SU-DHL-6 (cell line): ENCODE measurements around the gene ABHD17B.

Experiments
- H2AFZ ChIP-seq: fragments of 200-600 bp; sonication (generic); 2 replicates; pipeline ENCODE4 v1.6.1; 2014; ENCODE audit warnings: low read depth, mild to moderate bottlenecking, moderate library complexity, mixed read lengths, antibody characterized with exemption, low read length; ENCODE audit not compliant: severe bottlenecking
- H3F3A ChIP-seq: fragments of 200-600 bp; shearing (Covaris generic); 2 replicates; pipeline ENCODE4 v1.6.0; 2016; ENCODE audit warnings: antibody characterized with exemption, mild to moderate bottlenecking; ENCODE audit not compliant: insufficient read depth
- H3K27ac ChIP-seq: fragments of 200-600 bp; sonication (generic); 2 replicates; pipeline ENCODE4 v1.5.1; 2016; ENCODE audit warnings: low read depth, mild to moderate bottlenecking, low read length, moderate library complexity, mixed read lengths
- H3K27me3 ChIP-seq: fragments of 200-600 bp; sonication (generic), shearing (Covaris generic); 2 replicates; pipeline ENCODE4 v1.6.0; 2014; ENCODE audit warnings: mild to moderate bottlenecking, low read length
- H3K36me3 ChIP-seq: fragments of 200-600 bp; sonication (generic); 2 replicates; pipeline ENCODE4 v1.6.1; 2014; ENCODE audit warnings: mild to moderate bottlenecking, low read length, mixed read lengths
- H3K4me2 ChIP-seq: fragments of 300-600, 200-600 bp; shearing (Covaris generic), sonication (generic); 2 replicates; pipeline ENCODE4 v1.6.0; 2014; ENCODE audit warnings: low read length, low read depth, mild to moderate bottlenecking; ENCODE audit not compliant: poor library complexity, severe bottlenecking
- H3K4me3 ChIP-seq: fragments of 200-600 bp; sonication (generic); 2 replicates; pipeline ENCODE4 v1.5.1; 2014; ENCODE audit warnings: antibody characterized with exemption, low read length, mild to moderate bottlenecking, mixed read lengths; ENCODE audit not compliant: insufficient read depth, poor library complexity, severe bottlenecking
- H3K79me2 ChIP-seq: fragments of 200-600 bp; sonication (generic); 2 replicates; pipeline ENCODE4 v1.6.1; 2014; ENCODE audit warnings: mild to moderate bottlenecking, low read length, moderate library complexity; ENCODE audit not compliant: insufficient read depth
- H3K9ac ChIP-seq: fragments of 200-600 bp; sonication (generic); 2 replicates; pipeline ENCODE4 v1.7.0; 2014; ENCODE audit warnings: mild to moderate bottlenecking, low read length
- H3K9me2 ChIP-seq: fragments of 200-600 bp; sonication (generic); replicated peaks from 2 replicates; pipeline ENCODE4 v1.6.1; 2014; ENCODE audit warnings: low read length; ENCODE audit not compliant: insufficient read depth
- H3K9me3 ChIP-seq: fragments of 200-600 bp; sonication (generic); 2 replicates; pipeline ENCODE4 v1.6.1; 2014; ENCODE audit warnings: low read length, mixed read lengths; ENCODE audit not compliant: insufficient read depth
- H4K20me1 ChIP-seq: fragments of 200-600 bp; sonication (generic); 2 replicates; pipeline ENCODE4 v1.6.1; 2014; ENCODE audit warnings: low read depth, mild to moderate bottlenecking, antibody characterized with exemption, low read length, moderate library complexity, mixed read lengths
- EZH2phosphoT487 ChIP-seq: fragments of 200-600 bp; sonication (generic), shearing (Covaris generic); conservative IDR thresholded peaks from 2 replicates; pipeline ENCODE4 v1.6.1; 2018; ENCODE audit warnings: mild to moderate bottlenecking, antibody characterized with exemption, low read length, moderate library complexity, mixed read lengths
- TF ChIP-seq, protein P1 (sequence below): fragments of 200-600 bp; sonication (generic); IDR thresholded peaks from one replicate; pipeline ENCODE4 v1.5.1; 2017; ENCODE audit warnings: antibody characterized with exemption, mild to moderate bottlenecking, low read length, moderate library complexity; ENCODE audit not compliant: insufficient read depth, poor library complexity, severe bottlenecking

ABHD17B gene

GRCh38 chr9:71918419-71918818, 7.4 kb upstream of the ABHD17B start:
- Histone ChIP-seq H2AFZ (no peak overlapping the region), H3K4me2 (no peak overlapping the region), H3K9ac (no peak overlapping the region), H3K27ac (no peak overlapping the region), H3K9me2 (no peaks in the 10 kb centered on the region), H3K4me3 (no peak overlapping the region), H3K36me3 (no peaks in the 10 kb centered on the region), H3K27me3 (no peaks in the 10 kb centered on the region), H3K79me2 (peaks cover 55% of the 10 kb centered on the region), H3K9me3 (no peaks in the 10 kb centered on the region), H4K20me1 (peaks cover 3% of the 10 kb centered on the region; the same call in 1 of the 2 replicates), H3F3A (no peaks in the 10 kb centered on the region)
- TF ChIP-seq, protein P1, sequence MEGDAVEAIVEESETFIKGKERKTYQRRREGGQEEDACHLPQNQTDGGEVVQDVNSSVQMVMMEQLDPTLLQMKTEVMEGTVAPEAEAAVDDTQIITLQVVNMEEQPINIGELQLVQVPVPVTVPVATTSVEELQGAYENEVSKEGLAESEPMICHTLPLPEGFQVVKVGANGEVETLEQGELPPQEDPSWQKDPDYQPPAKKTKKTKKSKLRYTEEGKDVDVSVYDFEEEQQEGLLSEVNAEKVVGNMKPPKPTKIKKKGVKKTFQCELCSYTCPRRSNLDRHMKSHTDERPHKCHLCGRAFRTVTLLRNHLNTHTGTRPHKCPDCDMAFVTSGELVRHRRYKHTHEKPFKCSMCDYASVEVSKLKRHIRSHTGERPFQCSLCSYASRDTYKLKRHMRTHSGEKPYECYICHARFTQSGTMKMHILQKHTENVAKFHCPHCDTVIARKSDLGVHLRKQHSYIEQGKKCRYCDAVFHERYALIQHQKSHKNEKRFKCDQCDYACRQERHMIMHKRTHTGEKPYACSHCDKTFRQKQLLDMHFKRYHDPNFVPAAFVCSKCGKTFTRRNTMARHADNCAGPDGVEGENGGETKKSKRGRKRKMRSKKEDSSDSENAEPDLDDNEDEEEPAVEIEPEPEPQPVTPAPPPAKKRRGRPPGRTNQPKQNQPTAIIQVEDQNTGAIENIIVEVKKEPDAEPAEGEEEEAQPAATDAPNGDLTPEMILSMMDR = no peak
- TF ChIP-seq EZH2phosphoT487 = no peak

- Histone ChIP-seq H3K9ac (no peak overlapping the region), H4K20me1 (peaks cover 3% of the 10 kb centered on the region; the same call in 1 of the 2 replicates), H3K36me3 (no peaks in the 10 kb centered on the region), H3K4me2 (no peak overlapping the region), H3F3A (no peaks in the 10 kb centered on the region), H3K9me2 (no peaks in the 10 kb centered on the region), H3K27ac (no peak overlapping the region), H3K4me3 (no peak overlapping the region), H2AFZ (no peak overlapping the region), H3K9me3 (no peaks in the 10 kb centered on the region), H3K79me2 (peaks cover 69% of the 10 kb centered on the region), H3K27me3 (no peaks in the 10 kb centered on the region)
- TF ChIP-seq, protein P1 = no peak
- no peak for TF ChIP-seq EZH2phosphoT487
Measured at GRCh38 chr9:71916834-71917534, 6.0 kb upstream of the ABHD17B start.

DNA sequence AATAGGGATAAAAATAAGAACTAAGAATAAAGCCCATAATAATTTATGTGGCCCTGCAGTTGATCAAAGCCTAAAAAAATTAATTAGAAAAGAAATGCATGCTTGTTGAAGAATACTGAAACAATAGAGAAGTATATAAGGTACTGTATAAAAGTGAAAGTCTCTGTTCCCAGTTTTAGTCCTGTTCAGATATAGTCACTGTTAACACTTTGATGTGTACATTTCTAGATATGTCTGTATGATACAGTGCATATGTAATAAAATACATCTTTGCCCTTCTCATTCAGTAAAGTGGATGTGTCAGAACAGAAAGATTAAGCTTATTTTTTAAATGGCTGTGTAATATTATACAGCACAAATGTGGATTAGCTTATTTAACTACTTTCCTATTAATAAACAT, 4.5 kb upstream of the ABHD17B start:
- H3K36me3 ChIP-seq = no peaks in the 10 kb centered on the region
- peaks cover 75% of the 10 kb centered on the region for H3K79me2 ChIP-seq
- no peaks in the 10 kb centered on the region for H3F3A ChIP-seq
- H3K9me2 ChIP-seq = no peaks in the 10 kb centered on the region
- TF ChIP-seq EZH2phosphoT487 = no peak
- TF ChIP-seq, protein P1 = no peak
- no peak overlapping the region for H3K27ac ChIP-seq
- H3K4me2 ChIP-seq = no peak overlapping the region
- H2AFZ ChIP-seq = no peak overlapping the region
- no peak overlapping the region for H3K9ac ChIP-seq
- no peaks in the 10 kb centered on the region for H3K9me3 ChIP-seq
- H3K27me3 ChIP-seq = no peaks in the 10 kb centered on the region
- H3K4me3 ChIP-seq = no peak overlapping the region
- H4K20me1 ChIP-seq = peaks cover 3% of the 10 kb centered on the region; the same call in 1 of the 2 replicates
